Ascending aorta (tissue), 2 donors: ENCODE data around the gene LRRC28. TPM values are rescaled to one million over a fixed set of nuclear protein-coding genes. Genes with fewer than 3 reads are reported as not detected.

Experiments
- DNase-seq, 2 donors: peaks; one replicate each; pipeline ENCODE4 v3.0.0-alpha.2; 2019; ENCODE audit warnings: low spot score in 2 of 2
- H3K27ac ChIP-seq, 2 donors: fragments of 200-600 bp; sonication (generic); one replicate each; pipeline ENCODE4 v1.5.1; 2016 to 2017; ENCODE audit warnings: mild to moderate bottlenecking in 1 of 2
- H3K27me3 ChIP-seq: fragments of 200-600 bp; sonication (generic); one replicate; pipeline ENCODE4 v1.5.1; 2017
- H3K36me3 ChIP-seq, 2 donors: fragments of 200-600 bp; sonication (generic); one replicate each; pipeline ENCODE4 v1.5.1; 2016
- H3K4me1 ChIP-seq, 2 donors: fragments of 200-600 bp; sonication (generic); one replicate each; pipeline ENCODE4 v1.5.1; 2016 to 2017; ENCODE audit warnings: mild to moderate bottlenecking in 1 of 2
- H3K4me3 ChIP-seq, 2 donors: fragments of 200-600 bp; sonication (generic); one replicate each; pipeline ENCODE4 v1.5.1; 2016 to 2017; ENCODE audit warnings: mild to moderate bottlenecking in 1 of 2
- H3K9me3 ChIP-seq, 2 donors: fragments of 200-600 bp; sonication (generic); one replicate each; pipeline ENCODE4 v1.5.1; 2016
- intact Hi-C: fragments of 100-400 bp; cut with DNase I; formaldehyde crosslinking; loops from one replicate; pipeline ENCODE4 v1.15.1; 2023
- total RNA-seq: library from RNA; depleted of rRNA; stranded (reverse); fragments of >200 nt; gene quantifications from one replicate; pipeline ENCODE4 v1.1.0, GENCODE V29; 2016
- TF ChIP-seq, protein P1 (sequence below), 3 experiments: fragments of 200-600 bp in 2 of 3; fragments of 450-650 bp in 1 of 3; sonication (generic) in 2 of 3; IDR thresholded peaks; one replicate each; pipeline ENCODE4 v1.5.1; 2016 to 2019; ENCODE audit warnings: antibody characterized with exemption in 3 of 3, mild to moderate bottlenecking in 1 of 3, moderate library complexity in 1 of 3

Gene LRRC28
- total RNA-seq, 1 donor from 2014 or later: 24.2 TPM

DNA sequence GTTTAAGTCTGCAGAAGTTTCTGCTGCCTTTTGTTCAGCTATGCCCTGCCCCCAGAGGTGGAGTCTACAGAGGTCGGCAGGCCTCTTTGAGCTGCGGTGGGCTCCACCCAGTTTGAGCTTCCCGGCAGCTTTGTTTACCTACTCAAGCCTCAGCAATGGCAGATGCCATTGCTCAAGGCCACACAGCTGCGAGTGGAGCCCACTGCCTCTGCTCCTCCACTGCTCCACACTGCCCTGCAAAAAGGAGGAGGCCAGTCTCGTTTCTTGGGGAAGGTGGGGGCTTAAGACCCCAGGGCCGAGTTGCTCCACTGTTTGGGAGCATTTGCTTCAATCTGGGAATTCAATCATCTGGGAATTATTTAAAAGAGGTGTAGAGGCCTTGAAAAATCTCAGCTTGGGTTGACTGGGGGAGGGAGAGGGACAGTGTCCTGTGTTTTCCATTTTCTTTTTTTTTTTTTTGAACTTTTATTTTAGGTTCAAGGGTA, 169.9 kb downstream of the LRRC28 start:
- H3K27ac ChIP-seq: no peak overlapping the region
- no peak overlapping the region for H3K4me3 ChIP-seq
- H3K9me3 ChIP-seq: no peaks in the 10 kb centered on the region
- no peak for DNase-seq
- no peaks in the 10 kb centered on the region for H3K36me3 ChIP-seq
- H3K27me3 ChIP-seq: no peaks in the 10 kb centered on the region
- intact Hi-C loops: no loop called here
- TF ChIP-seq, protein P1, sequence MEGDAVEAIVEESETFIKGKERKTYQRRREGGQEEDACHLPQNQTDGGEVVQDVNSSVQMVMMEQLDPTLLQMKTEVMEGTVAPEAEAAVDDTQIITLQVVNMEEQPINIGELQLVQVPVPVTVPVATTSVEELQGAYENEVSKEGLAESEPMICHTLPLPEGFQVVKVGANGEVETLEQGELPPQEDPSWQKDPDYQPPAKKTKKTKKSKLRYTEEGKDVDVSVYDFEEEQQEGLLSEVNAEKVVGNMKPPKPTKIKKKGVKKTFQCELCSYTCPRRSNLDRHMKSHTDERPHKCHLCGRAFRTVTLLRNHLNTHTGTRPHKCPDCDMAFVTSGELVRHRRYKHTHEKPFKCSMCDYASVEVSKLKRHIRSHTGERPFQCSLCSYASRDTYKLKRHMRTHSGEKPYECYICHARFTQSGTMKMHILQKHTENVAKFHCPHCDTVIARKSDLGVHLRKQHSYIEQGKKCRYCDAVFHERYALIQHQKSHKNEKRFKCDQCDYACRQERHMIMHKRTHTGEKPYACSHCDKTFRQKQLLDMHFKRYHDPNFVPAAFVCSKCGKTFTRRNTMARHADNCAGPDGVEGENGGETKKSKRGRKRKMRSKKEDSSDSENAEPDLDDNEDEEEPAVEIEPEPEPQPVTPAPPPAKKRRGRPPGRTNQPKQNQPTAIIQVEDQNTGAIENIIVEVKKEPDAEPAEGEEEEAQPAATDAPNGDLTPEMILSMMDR (IDR thresholded peaks at IDR 0.05): no peak
- H3K4me1 ChIP-seq: peaks cover 11 to 16% of the 10 kb centered on the region in 2 donors

DNA sequence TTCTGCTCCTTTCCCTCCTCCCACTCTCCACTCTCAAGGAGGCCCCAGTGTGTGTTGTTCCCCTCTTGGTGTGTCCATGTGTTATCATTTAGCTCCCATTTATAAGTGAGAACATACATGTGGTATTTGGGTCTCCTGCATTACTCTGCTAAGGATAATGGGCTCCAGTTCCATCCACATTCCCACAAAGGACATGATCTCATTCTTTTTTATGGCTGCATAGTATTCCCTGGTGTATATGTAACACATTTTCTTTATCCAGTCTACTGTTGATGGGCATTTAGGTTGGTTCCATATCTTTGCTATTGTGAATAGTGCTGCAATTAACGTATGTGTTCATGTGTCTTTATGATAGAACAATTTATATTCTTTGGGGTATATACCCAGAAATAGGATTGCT, 170.5 kb downstream of the LRRC28 start:
- TF ChIP-seq, protein P1 (IDR thresholded peaks at IDR 0.05): no peak
- no peaks in the 10 kb centered on the region for H3K9me3 ChIP-seq
- intact Hi-C loops: no loop called here
- no peak overlapping the region for H3K27ac ChIP-seq
- H3K27me3 ChIP-seq: no peaks in the 10 kb centered on the region
- no peak overlapping the region for H3K4me3 ChIP-seq
- no peaks in the 10 kb centered on the region for H3K36me3 ChIP-seq
- peaks cover 11 to 16% of the 10 kb centered on the region in 2 donors for H3K4me1 ChIP-seq
- no peak for DNase-seq

DNA sequence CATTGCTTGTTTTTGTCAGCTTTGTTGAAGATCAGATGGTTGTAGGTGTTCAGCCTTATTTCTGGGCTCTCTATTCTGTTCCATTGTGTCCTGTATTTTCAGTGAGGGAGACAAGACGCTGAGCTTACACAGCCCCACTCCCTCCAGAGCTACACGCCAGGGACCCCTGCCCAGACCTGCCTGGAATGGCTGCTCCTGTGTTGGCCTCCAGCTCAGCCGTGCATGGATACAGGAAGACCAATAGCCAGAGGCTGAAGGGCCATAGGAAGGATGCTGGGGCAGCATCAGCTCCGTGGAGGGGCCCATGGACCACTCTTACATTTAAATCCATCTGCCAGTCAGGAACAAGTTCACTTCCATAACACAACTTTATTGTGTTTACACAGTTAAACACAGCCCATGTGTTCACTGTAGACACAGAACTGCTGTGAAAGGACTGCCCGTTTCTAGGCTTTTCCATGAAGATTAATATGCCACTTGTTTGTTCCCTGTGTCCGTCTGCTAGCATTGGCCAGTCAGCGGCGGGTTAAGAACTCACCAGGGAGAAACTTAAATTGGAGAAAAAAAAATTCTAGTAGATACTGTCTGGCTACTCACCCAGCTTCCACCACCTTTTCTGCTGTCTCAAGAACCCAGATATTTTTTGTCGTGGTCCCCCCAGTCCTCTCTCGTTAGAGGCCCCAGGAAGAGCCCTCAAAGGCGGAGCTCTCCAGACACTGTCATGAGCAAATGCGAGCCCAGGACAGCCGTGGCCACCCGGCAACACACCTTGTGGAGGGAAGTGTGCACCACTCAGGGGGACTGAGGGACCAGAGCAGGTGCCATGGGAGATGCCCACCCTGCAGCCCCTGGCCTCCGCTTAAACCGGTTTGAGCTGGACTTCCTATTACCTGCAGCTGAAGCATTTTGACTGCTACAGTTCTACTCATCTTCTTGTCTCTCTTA, 172.2 kb downstream of the LRRC28 start:
- peaks cover 11 to 16% of the 10 kb centered on the region in 2 donors for H3K4me1 ChIP-seq
- TF ChIP-seq, protein P1 (IDR thresholded peaks at IDR 0.05): no peak
- DNase-seq: no peak
- no peak overlapping the region for H3K27ac ChIP-seq
- no peaks in the 10 kb centered on the region for H3K27me3 ChIP-seq
- no peak overlapping the region for H3K4me3 ChIP-seq
- intact Hi-C loops: no loop called here
- no peaks in the 10 kb centered on the region for H3K9me3 ChIP-seq
- H3K36me3 ChIP-seq: no peaks in the 10 kb centered on the region

DNA sequence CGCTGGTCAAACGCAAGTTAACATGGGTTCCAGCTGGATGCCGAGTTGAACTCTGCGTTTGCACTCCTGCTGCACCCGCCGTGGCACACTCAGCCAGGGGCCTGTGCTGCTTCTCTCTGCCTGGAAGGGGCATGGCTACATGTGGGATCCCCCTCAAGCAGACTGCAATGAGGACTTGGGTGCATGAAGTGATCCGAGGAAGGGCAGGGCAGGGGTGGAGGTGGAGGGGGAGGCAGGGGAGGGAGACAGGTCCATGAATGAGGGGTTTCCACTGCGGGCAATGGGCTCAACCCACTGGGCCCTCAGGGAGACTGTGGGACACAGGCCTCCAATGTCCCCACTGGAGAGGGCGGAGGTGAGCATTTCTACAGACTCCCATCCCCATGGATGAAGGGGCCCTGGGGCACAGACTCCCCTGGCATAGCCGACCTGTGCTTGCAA, 172.9 kb downstream of the LRRC28 start:
- no peaks in the 10 kb centered on the region for H3K27me3 ChIP-seq
- no peaks in the 10 kb centered on the region for H3K36me3 ChIP-seq
- H3K4me3 ChIP-seq: no peak overlapping the region
- no peaks in the 10 kb centered on the region for H3K9me3 ChIP-seq
- intact Hi-C loops: no loop called here
- peaks cover 11 to 16% of the 10 kb centered on the region in 2 donors for H3K4me1 ChIP-seq
- peak in 1 of 2 donors; percentile 61 for DNase-seq
- TF ChIP-seq, protein P1 (IDR thresholded peaks at IDR 0.05): no peak
- H3K27ac ChIP-seq: peak overlapping the region; percentile 88 to 89

DNA sequence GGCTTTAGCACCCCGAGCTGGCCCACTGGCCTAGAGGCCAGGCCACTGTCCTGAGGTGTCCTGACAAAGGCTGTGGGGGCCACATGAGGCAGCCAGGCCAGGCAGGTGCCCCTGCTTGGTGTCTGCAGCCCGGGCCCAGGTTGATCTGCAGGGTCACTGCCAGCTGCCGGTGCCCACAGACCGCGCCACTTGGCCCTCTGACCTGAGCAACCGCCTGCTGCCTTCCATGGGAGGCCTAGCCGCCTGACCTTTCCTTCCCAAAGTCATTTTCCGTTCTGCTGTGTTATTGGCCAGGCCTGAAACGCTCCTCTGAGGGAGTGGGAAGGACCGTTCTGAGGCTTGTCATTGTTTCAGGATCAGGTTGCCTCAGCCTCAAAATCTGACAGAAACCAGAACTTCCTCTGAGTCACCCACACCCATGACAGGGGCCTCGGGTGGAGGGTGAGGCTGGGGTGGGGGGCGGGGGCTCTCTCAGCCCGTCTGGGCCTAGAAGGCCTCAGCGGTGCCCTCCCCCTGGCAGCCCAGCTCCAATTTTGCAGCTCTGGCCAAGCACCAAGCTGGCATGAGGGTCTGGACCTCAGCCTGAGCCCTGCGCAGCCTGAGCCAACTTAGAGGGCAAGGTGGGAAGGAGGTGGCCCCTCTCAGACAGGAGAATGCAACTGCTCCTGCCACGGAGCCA, 173.8 kb downstream of the LRRC28 start:
- Histone ChIP-seq H3K27ac (peak overlapping the region; percentile 88 to 89), H3K36me3 (no peaks in the 10 kb centered on the region), H3K4me3 (peak overlapping the region in 1 of 2 donors; percentile 21), H3K9me3 (no peaks in the 10 kb centered on the region), H3K27me3 (no peaks in the 10 kb centered on the region), H3K4me1 (peaks cover 11 to 16% of the 10 kb centered on the region in 2 donors)
- TF ChIP-seq, protein P1 (IDR thresholded peaks at IDR 0.05): no peak
- DNase-seq: peak; percentile 37 to 88
- intact Hi-C loops: loop anchor here (5.0 kb wide), 1 partner anchor 142 kb away; the partner anchor contains the start of gene MEF2A
